Neural progenitor cell (in vitro differentiated cells): Measurements from ENCODE around the gene LRCH4.
A peak's percentile ranks its signal among the peaks of the same experiment; 100 is the strongest.

Experiments
- EZH2 ChIP-seq: fragments of 200-600 bp; sonication (generic); IDR thresholded peaks from 2 replicates; pipeline ENCODE4 v1.6.1; 2017; ENCODE audit warnings: antibody characterized with exemption, mild to moderate bottlenecking, moderate library complexity
- EZH2phosphoT487 ChIP-seq: fragments of 200-600 bp; sonication (generic); IDR thresholded peaks from 2 replicates; pipeline ENCODE4 v1.6.1; 2017; ENCODE audit warnings: antibody characterized with exemption
- TF ChIP-seq, protein P1 (sequence below): fragments of 200-600 bp; sonication (generic); IDR thresholded peaks from 2 replicates; pipeline ENCODE4 v1.5.1; 2017; ENCODE audit warnings: antibody characterized with exemption, mild to moderate bottlenecking

- TF ChIP-seq, protein P1, sequence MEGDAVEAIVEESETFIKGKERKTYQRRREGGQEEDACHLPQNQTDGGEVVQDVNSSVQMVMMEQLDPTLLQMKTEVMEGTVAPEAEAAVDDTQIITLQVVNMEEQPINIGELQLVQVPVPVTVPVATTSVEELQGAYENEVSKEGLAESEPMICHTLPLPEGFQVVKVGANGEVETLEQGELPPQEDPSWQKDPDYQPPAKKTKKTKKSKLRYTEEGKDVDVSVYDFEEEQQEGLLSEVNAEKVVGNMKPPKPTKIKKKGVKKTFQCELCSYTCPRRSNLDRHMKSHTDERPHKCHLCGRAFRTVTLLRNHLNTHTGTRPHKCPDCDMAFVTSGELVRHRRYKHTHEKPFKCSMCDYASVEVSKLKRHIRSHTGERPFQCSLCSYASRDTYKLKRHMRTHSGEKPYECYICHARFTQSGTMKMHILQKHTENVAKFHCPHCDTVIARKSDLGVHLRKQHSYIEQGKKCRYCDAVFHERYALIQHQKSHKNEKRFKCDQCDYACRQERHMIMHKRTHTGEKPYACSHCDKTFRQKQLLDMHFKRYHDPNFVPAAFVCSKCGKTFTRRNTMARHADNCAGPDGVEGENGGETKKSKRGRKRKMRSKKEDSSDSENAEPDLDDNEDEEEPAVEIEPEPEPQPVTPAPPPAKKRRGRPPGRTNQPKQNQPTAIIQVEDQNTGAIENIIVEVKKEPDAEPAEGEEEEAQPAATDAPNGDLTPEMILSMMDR, result peak; percentile 52
- TF ChIP-seq EZH2 (peak; percentile 66), EZH2phosphoT487 (no peak)
These were observed 47.2 kb upstream of the LRCH4 start for GRCh38 chr7:100632951-100633717.
